Measurements from ENCODE around the gene MED15. TPM values are rescaled to one million over a fixed set of nuclear protein-coding genes. Genes with fewer than 3 reads are reported as not detected.

The MED15 gene
- total RNA-seq, 1 experiment from 2014 or later = 87.9 TPM

- no peaks in the 10 kb centered on the region for H3K9me3 ChIP-seq (ENCODE audit: insufficient read depth, low read depth)
- no peak overlapping the region for H3K27ac ChIP-seq
- no peak overlapping the region for H3K4me3 ChIP-seq
- H3K36me3 ChIP-seq (ENCODE audit: low read depth) = no peaks in the 10 kb centered on the region
- H2AFZ ChIP-seq = no peak overlapping the region
- DNase-seq = no peak
- TF ChIP-seq EZH2 (IDR thresholded peaks at IDR 0.05; ENCODE audit: low read depth) (no peak), CTCF (conservative IDR thresholded peaks at IDR 0.05) (no peak)
- no peaks in the 10 kb centered on the region for H3K79me2 ChIP-seq (ENCODE audit: low read depth)
- BruUV-seq (replicated peaks) = no TSS peak
- ChIA-PET CTCF (no interaction called here), POLR2A (ENCODE audit: unreplicated experiment) (no interaction called here)
- intact Hi-C loops (cut with micrococcal nuclease; ENCODE audit: unreplicated experiment) = no loop called here
- H3K4me2 ChIP-seq = no peak overlapping the region
- no peaks in the 10 kb centered on the region for H3K4me1 ChIP-seq (replicated peaks; ENCODE audit: insufficient read depth)
- H4K20me1 ChIP-seq (ENCODE audit: insufficient read depth) = no peaks in the 10 kb centered on the region
- H3F3A ChIP-seq (ENCODE audit: insufficient read depth, low read depth) = no peaks in the 10 kb centered on the region
- no peaks in the 10 kb centered on the region for H3K9me2 ChIP-seq (ENCODE audit: insufficient read depth)
- H3K27me3 ChIP-seq (ENCODE audit: insufficient read depth, low read depth) = no peaks in the 10 kb centered on the region
Observed at GRCh38 chr22:20605328-20605727, 97.9 kb downstream of the MED15 start.

GRCh38 chr22:20606041-20606783, 98.8 kb downstream of the MED15 start:
- no peak overlapping the region for H3K27ac ChIP-seq
- no peaks in the 10 kb centered on the region for H3K9me2 ChIP-seq (ENCODE audit: insufficient read depth)

GRCh38 chr22:20606784-20607128, 99.3 kb downstream of the MED15 start:
- H3K9me3 ChIP-seq (ENCODE audit: insufficient read depth, low read depth) = no peaks in the 10 kb centered on the region
- H2AFZ ChIP-seq = no peak overlapping the region
- no peak for DNase-seq
- no peaks in the 10 kb centered on the region for H3K27me3 ChIP-seq (ENCODE audit: insufficient read depth, low read depth)
- H3K36me3 ChIP-seq (ENCODE audit: low read depth) = no peaks in the 10 kb centered on the region
- H3K79me2 ChIP-seq (ENCODE audit: low read depth) = no peaks in the 10 kb centered on the region
- H3K27ac ChIP-seq = no peak overlapping the region
- ChIA-PET CTCF (no interaction called here), POLR2A (ENCODE audit: unreplicated experiment) (no interaction called here)
- no peaks in the 10 kb centered on the region for H3F3A ChIP-seq (ENCODE audit: insufficient read depth, low read depth)
- peak overlapping the region; percentile 32; the same call in 1 of the 2 replicates for H3K4me2 ChIP-seq
- no peaks in the 10 kb centered on the region for H3K4me1 ChIP-seq (replicated peaks; ENCODE audit: insufficient read depth)
- no peaks in the 10 kb centered on the region for H3K9me2 ChIP-seq (ENCODE audit: insufficient read depth)
- no peaks in the 10 kb centered on the region for H4K20me1 ChIP-seq (ENCODE audit: insufficient read depth)
- TF ChIP-seq CTCF (conservative IDR thresholded peaks at IDR 0.05) (no peak), EZH2 (IDR thresholded peaks at IDR 0.05; ENCODE audit: low read depth) (no peak)
- H3K4me3 ChIP-seq = no peak overlapping the region
- no TSS peak for BruUV-seq (replicated peaks)
- intact Hi-C loops (cut with micrococcal nuclease; ENCODE audit: unreplicated experiment) = loop anchor here (2.0 kb wide), 2 partner anchors 38 to 188 kb away; no protein-coding TSS in a partner anchor

More at GRCh38 chr22:20606041-20606783, 98.8 kb downstream of the MED15 start:
- Histone ChIP-seq H2AFZ (no peak overlapping the region), H3K4me2 (peak overlapping the region; percentile 32; the same call in 1 of the 2 replicates), H3K79me2 (ENCODE audit: low read depth) (no peaks in the 10 kb centered on the region), H3F3A (ENCODE audit: insufficient read depth, low read depth) (no peaks in the 10 kb centered on the region), H3K4me3 (no peak overlapping the region), H3K9me3 (ENCODE audit: insufficient read depth, low read depth) (no peaks in the 10 kb centered on the region), H3K4me1 (replicated peaks; ENCODE audit: insufficient read depth) (no peaks in the 10 kb centered on the region), H3K36me3 (ENCODE audit: low read depth) (no peaks in the 10 kb centered on the region), H3K27me3 (ENCODE audit: insufficient read depth, low read depth) (no peaks in the 10 kb centered on the region), H4K20me1 (ENCODE audit: insufficient read depth) (no peaks in the 10 kb centered on the region)
- POLR2A ChIA-PET (ENCODE audit: unreplicated experiment) = no interaction called here
- DNase-seq = peak; percentile 74 to 79
- CTCF ChIA-PET = interaction anchor here (0.6 kb wide), 1 partner anchor 94 kb away, joined by 3 read pairs; no protein-coding TSS in a partner anchor
- intact Hi-C loops (cut with micrococcal nuclease; ENCODE audit: unreplicated experiment) = loop anchor here (2.0 kb wide), 2 partner anchors 37 to 187 kb away; no protein-coding TSS in a partner anchor
- TF ChIP-seq EZH2 (IDR thresholded peaks at IDR 0.05; ENCODE audit: low read depth) (no peak), CTCF (conservative IDR thresholded peaks at IDR 0.05) (peak; percentile 73)
- no TSS peak for BruUV-seq (replicated peaks)

Measured in PC-9 (cell line).